Measurements from ENCODE around the gene IKZF1. TPM values are rescaled to one million over a fixed set of nuclear protein-coding genes. Genes with fewer than 3 reads are reported as not detected.

Gene IKZF1
- total RNA-seq, 4 donors from 2014 or later: 25.3 to 108 (median 31.7) TPM

GRCh38 chr7:50416527-50417182, 112.1 kb downstream of the IKZF1 start:
- Histone ChIP-seq H3K9me3 (no peaks in the 10 kb centered on the region), H3K27ac (peak overlapping the region in 1 of 4 donors; percentile 59), H3K4me1 (peaks cover 0 to 7% (median 3%) of the 10 kb centered on the region in 4 donors), H3K27me3 (no peaks in the 10 kb centered on the region), H3K36me3 (no peaks in the 10 kb centered on the region), H3K4me3 (no peak overlapping the region)
- DNase-seq: peak in 2 of 3 donors; percentile 51 to 64
- no peak for TF ChIP-seq POLR2A (IDR thresholded peaks at IDR 0.05)
- TF ChIP-seq CTCF (IDR thresholded peaks at IDR 0.05): peak in 1 of 6 experiments; percentile 14

- Histone ChIP-seq H3K36me3 (no peaks in the 10 kb centered on the region), H3K27ac (no peak overlapping the region), H3K4me3 (no peak overlapping the region), H3K27me3 (no peaks in the 10 kb centered on the region), H3K9me3 (no peaks in the 10 kb centered on the region), H3K4me1 (peaks cover 0 to 6% (median 0%) of the 10 kb centered on the region in 4 donors)
- TF ChIP-seq CTCF (IDR thresholded peaks at IDR 0.05) (peak; percentile 66 to 89 (median 82)), POLR2A (IDR thresholded peaks at IDR 0.05) (no peak)
- DNase-seq: peak; percentile 63 to 93 (median 86)
Measured at GRCh38 chr7:50418086-50418515, 113.6 kb downstream of the IKZF1 start.

GRCh38 chr7:50418526-50419290, 114.2 kb downstream of the IKZF1 start:
- no peaks in the 10 kb centered on the region for H3K9me3 ChIP-seq
- H3K36me3 ChIP-seq: no peaks in the 10 kb centered on the region
- H3K27ac ChIP-seq: no peak overlapping the region
- TF ChIP-seq POLR2A (IDR thresholded peaks at IDR 0.05) (no peak), CTCF (IDR thresholded peaks at IDR 0.05) (no peak)
- no peak for DNase-seq
- H3K4me3 ChIP-seq: no peak overlapping the region
- peaks cover 0 to 6% (median 0%) of the 10 kb centered on the region in 4 donors for H3K4me1 ChIP-seq
- no peaks in the 10 kb centered on the region for H3K27me3 ChIP-seq

GRCh38 chr7:50421043-50421442, 116.5 kb downstream of the IKZF1 start:
- H3K27me3 ChIP-seq: no peaks in the 10 kb centered on the region
- H3K27ac ChIP-seq: no peak overlapping the region
- H3K36me3 ChIP-seq: no peaks in the 10 kb centered on the region
- no peak for TF ChIP-seq CTCF (IDR thresholded peaks at IDR 0.05)
- TF ChIP-seq POLR2A (IDR thresholded peaks at IDR 0.05): no peak
- DNase-seq: no peak
- H3K4me1 ChIP-seq: peaks cover 0 to 3% (median 0%) of the 10 kb centered on the region in 4 donors
- H3K4me3 ChIP-seq: no peak overlapping the region
- no peaks in the 10 kb centered on the region for H3K9me3 ChIP-seq

GRCh38 chr7:50422858-50423257, 118.3 kb downstream of the IKZF1 start:
- H3K36me3 ChIP-seq: no peaks in the 10 kb centered on the region
- H3K9me3 ChIP-seq: no peaks in the 10 kb centered on the region
- no peaks in the 10 kb centered on the region for H3K4me1 ChIP-seq
- no peaks in the 10 kb centered on the region for H3K27me3 ChIP-seq
- no peak overlapping the region for H3K27ac ChIP-seq
- no peak for TF ChIP-seq CTCF (IDR thresholded peaks at IDR 0.05)
- TF ChIP-seq POLR2A (IDR thresholded peaks at IDR 0.05): no peak
- no peak for DNase-seq
- H3K4me3 ChIP-seq: no peak overlapping the region
